Measurements from ENCODE around the gene TAC3. TPM values are rescaled to one million over a fixed set of nuclear protein-coding genes. Genes with fewer than 3 reads are reported as not detected.

TAC3 gene
- not detected in 2 replicates for total RNA-seq (2014; rRNA removed; shearing (Covaris generic))

DNA sequence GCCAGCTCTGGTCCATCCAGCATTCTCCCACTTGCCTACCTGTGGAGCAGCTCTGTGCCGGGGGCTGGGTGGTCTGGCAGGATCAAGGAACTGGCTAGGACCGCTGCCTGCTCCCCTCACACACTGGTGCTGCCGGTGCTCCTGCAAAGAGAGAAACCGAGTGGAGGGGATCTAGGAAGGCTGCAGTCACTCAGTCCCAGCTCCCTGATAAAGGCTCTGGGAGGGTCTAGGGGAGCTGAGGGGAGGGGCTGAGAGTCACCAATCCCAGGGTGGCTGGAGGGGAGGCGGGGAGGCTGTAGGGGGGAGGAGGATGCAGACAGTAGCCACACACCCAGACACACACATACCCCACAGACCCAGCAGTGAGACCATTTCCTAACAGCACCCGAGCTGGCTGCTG, at the start of gene TAC3:
TAC3 (minus strand) TSS at position 182 of the 400 bp plus-strand sequence. CDS start 732 bp downstream, outside the sequence.

DNA sequence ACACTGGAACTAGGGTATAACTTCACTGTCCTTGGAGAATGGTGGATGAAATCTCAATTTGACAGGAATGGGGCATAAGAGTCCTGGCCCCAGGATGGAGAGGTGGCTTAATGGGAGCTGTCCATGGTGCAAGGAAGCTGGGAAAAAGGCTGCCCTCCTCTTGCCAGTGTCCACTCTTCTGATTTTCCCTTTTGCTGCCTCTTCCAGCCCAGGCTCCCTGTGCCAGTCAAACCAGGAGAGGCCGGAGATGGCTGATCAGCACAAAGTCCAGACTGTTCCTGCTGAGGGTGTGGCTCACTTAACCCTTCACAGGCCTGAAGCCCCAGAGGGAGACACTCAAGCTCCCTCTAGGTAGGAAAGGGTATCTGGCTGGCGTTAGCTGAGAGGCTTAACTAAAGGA, 33.6 kb upstream of the TAC3 start, which contains the start of gene MYO1A:
MYO1A (minus strand) TSS at position 240 of the 400 bp plus-strand sequence. CDS start 1,806 bp downstream, outside the sequence.

DNA sequence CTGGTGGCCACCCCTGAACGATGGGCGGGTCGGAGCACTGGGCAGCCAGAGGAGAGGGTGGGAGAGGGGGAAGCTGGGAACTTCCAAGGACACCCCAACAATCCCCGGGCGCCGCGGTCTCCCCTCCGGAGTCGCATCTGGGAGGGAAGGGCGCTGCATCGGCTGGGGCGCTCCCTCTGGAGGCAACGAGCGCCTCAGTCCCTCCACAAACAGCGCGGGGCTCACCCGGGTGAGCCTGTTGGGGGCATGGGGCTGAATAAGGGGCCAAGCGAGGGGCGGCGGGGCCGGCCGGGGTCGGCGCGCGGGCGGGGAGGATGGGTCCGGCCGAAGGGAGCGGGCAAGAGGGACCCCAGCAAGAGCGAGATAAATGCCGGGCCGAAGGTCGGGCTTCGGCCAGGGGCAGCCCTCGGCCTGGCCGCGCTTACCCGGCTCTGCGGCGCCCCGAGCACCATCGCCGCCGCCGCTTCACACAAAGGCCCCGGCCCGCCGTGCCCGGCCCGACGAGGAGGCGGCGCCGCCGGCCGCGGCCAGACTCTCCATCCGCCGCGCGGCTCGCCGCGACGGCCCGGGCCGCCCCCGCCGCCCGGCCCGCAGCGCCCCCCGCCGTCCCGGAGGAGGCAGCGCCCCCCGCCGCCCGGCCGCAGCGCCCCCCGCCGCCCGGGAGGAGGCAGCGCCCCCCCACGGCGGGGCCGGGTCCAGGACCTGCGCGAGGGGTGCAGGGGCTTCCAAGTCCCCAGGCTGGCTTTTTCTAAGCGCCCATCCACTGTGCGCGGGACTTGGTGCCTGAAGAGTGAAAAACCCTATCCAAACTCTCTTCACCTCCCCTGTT, 10.1 kb downstream of the TAC3 start, which contains the start of gene ZBTB39:
ZBTB39 (minus strand) TSS at position 567 of the 829 bp plus-strand sequence. CDS start 1,629 bp downstream, outside the sequence.

Other genes with a start within 250 kb of the TAC3 start
- not detected in 2 replicates for gene SDR9C7, start 82.1 kb downstream of the TAC3 start, total RNA-seq (2014; rRNA removed; shearing (Covaris generic))
- gene RDH16, start 58.9 kb downstream of the TAC3 start, total RNA-seq (2014; rRNA removed; shearing (Covaris generic)), result 0.08 and 0.42 TPM in 2 replicates
- 7.4 and 8.7 TPM in 2 replicates for gene ZBTB39, start 10.0 kb downstream of the TAC3 start, total RNA-seq (2014; rRNA removed; shearing (Covaris generic))
- not detected in 2 replicates for gene MYO1A, start 33.6 kb upstream of the TAC3 start, total RNA-seq (2014; rRNA removed; shearing (Covaris generic))
- 13.0 and 14.4 TPM in 2 replicates for gene NEMP1, start 62.3 kb upstream of the TAC3 start, total RNA-seq (2014; rRNA removed; shearing (Covaris generic))
- 59.3 and 61.1 TPM in 2 replicates for gene NAB2, start 72.6 kb upstream of the TAC3 start, total RNA-seq (2014; rRNA removed; shearing (Covaris generic))
- gene STAT6, start 94.8 kb upstream of the TAC3 start, total RNA-seq (2014; rRNA removed; shearing (Covaris generic)), result 39.1 and 41.4 TPM in 2 replicates
- 19.3 and 21.0 TPM in 2 replicates for gene LRP1, start 112.0 kb upstream of the TAC3 start, total RNA-seq (2014; rRNA removed; shearing (Covaris generic))
- not detected in 2 replicates for gene LRP1-AS, start 131.1 kb upstream of the TAC3 start, total RNA-seq (2014; rRNA removed; shearing (Covaris generic))
- gene NXPH4, start 200.3 kb upstream of the TAC3 start, total RNA-seq (2014; rRNA removed; shearing (Covaris generic)), result 2.7 and 5.1 TPM in 2 replicates
- 404 and 416 TPM in 2 replicates for gene SHMT2, start 213.2 kb upstream of the TAC3 start, total RNA-seq (2014; rRNA removed; shearing (Covaris generic))
- 1.1 and 2.0 TPM in 2 replicates for gene STAC3, start 234.7 kb upstream of the TAC3 start, total RNA-seq (2014; rRNA removed; shearing (Covaris generic))